Breast epithelium (tissue), 3 donors: ENCODE measurements around the gene CEACAM7.

Source experiments
- CTCF ChIP-seq, 3 donors: fragments of 450-650 bp; IDR thresholded peaks; one replicate each; pipeline ENCODE4 v1.5.1; 2016 to 2017; ENCODE audit warnings: antibody characterized with exemption in 3 of 3, mild to moderate bottlenecking in 3 of 3, moderate library complexity in 3 of 3
- POLR2A ChIP-seq: fragments of 450-650 bp; IDR thresholded peaks from one replicate; pipeline ENCODE4 v1.6.1; 2016; ENCODE audit warnings: antibody characterized with exemption, mild to moderate bottlenecking, moderate library complexity
- POLR2AphosphoS5 ChIP-seq, 3 donors: sonication (generic); formaldehyde crosslinking; IDR thresholded peaks; one replicate each; pipeline ENCODE4 v1.6.1; 2017; ENCODE audit warnings: antibody characterized with exemption in 3 of 3

GRCh38 chr19:41702171-41702651, 14.1 kb upstream of the CEACAM7 start:
- TF ChIP-seq CTCF (IDR thresholded peaks at IDR 0.05) (no peak), POLR2AphosphoS5 (IDR thresholded peaks at IDR 0.05) (no peak), POLR2A (no peak)
